ENCODE results near the gene MS4A10. TPM values are rescaled to one million over a fixed set of nuclear protein-coding genes. Genes with fewer than 3 reads are reported as not detected.

The MS4A10 gene
- total and polyA plus RNA-seq, 2 of the 8 experiments (the other 6 are each of a cell fraction or from before 2014, with no cell fraction given), result not detected

- CTCF ChIA-PET (ENCODE audit: partially characterized antibody), result interaction anchor here (0.8 to 9.1 kb wide), 5 partner anchors 9 to 70 kb away, joined by 3 to 78 read pairs (median 4); no protein-coding TSS in a partner anchor
- H3K23me2 ChIP-seq (ENCODE audit: low read depth, low read length), result peaks cover 11% of the 10 kb centered on the region; the same call in 1 of the 2 replicates
- H3K9ac ChIP-seq (replicated peaks in 1 of 4; ENCODE audit: extremely low read depth in 1 of 4, low read depth in 3 of 4, low read length in 3 of 4), result no peak overlapping the region
Observed at GRCh38 chr11:60844870-60845221, 59.7 kb downstream of the MS4A10 start.

More at GRCh38 chr11:60844870-60845221, 59.7 kb downstream of the MS4A10 start:
- H2AK5ac ChIP-seq (ENCODE audit: low read depth, low read length), result no peak overlapping the region
- peaks cover 0 to 21% (median 7%) of the 10 kb centered on the region in 4 experiments; a peak in 6 of 7 replicates for H3K4me1 ChIP-seq (replicated peaks in 1 of 4; ENCODE audit: control insufficient read depth in 3 of 4, insufficient read depth in 4 of 4, low read length in 3 of 4)
- H2AFZ ChIP-seq (ENCODE audit: low read length), result no peak overlapping the region
- H3K4me2 ChIP-seq (ENCODE audit: insufficient read depth in 1 of 2, low read depth in 2 of 2, low read length in 2 of 2), result peak overlapping the region in 1 of 2 experiments; percentile 99; a peak in 2 of 4 replicates
- H3K79me1 ChIP-seq (ENCODE audit: low read depth, low read length), result peaks cover 6% of the 10 kb centered on the region
- no peak overlapping the region for H3K4ac ChIP-seq (replicated peaks; ENCODE audit: insufficient read length, low read depth, low read length)
- no peak for FAIRE-seq
- H2BK5ac ChIP-seq (ENCODE audit: low read depth, low read length), result no peak overlapping the region
- H4K20me1 ChIP-seq (replicated peaks in 1 of 2; ENCODE audit: control insufficient read depth in 1 of 2, insufficient read depth in 2 of 2, low read length in 2 of 2), result peaks cover 2 to 11% of the 10 kb centered on the region in 2 experiments
- no peak overlapping the region for H4K5ac ChIP-seq (ENCODE audit: insufficient read length, low read depth, low read length)
- H3K27me3 ChIP-seq (replicated peaks in 1 of 4; ENCODE audit: control insufficient read depth in 3 of 4, extremely low read depth in 1 of 4, insufficient read depth in 3 of 4, low read length in 3 of 4), result no peaks in the 10 kb centered on the region
- no peak overlapping the region for H2BK12ac ChIP-seq (ENCODE audit: low read depth, low read length)
- no peaks in the 10 kb centered on the region for H3K9me3 ChIP-seq (ENCODE audit: insufficient read depth in 2 of 2, low read depth in 1 of 2, low read length in 1 of 2)
- H2BK15ac ChIP-seq (ENCODE audit: low read length), result no peak overlapping the region
- H2BK20ac ChIP-seq (ENCODE audit: low read length), result no peak overlapping the region
- H3K18ac ChIP-seq (ENCODE audit: extremely low read depth, low read length), result no peak overlapping the region
- peaks cover 7 to 19% (median 9%) of the 10 kb centered on the region in 4 experiments for H3K36me3 ChIP-seq (ENCODE audit: control insufficient read depth in 2 of 4, insufficient read depth in 4 of 4, low read length in 3 of 4)
- H3K79me2 ChIP-seq (ENCODE audit: control insufficient read depth in 1 of 2, insufficient read depth in 2 of 2, low read length in 2 of 2), result peaks cover 19 to 41% of the 10 kb centered on the region in 2 experiments
- no peak for DNase-seq (ENCODE audit: low read depth in 1 of 2, low spot score in 2 of 2)
- H3K23ac ChIP-seq (ENCODE audit: insufficient read length), result no peak overlapping the region
- H4K8ac ChIP-seq (ENCODE audit: extremely low read depth, insufficient read depth, low read length), result no peak overlapping the region
- H3K27ac ChIP-seq (ENCODE audit: low read depth, low read length), result no peak overlapping the region
- TF ChIP-seq TEAD4 (IDR thresholded peaks at IDR 0.05; ENCODE audit: low read depth, low read length) (no peak), USF2 (IDR thresholded peaks at IDR 0.05; ENCODE audit: low read length) (no peak), SIX5 (IDR thresholded peaks at IDR 0.05; ENCODE audit: low read depth, low read length) (no peak), ASH2L (IDR thresholded peaks at IDR 0.05; ENCODE audit: low read length) (no peak), POLR2A (IDR thresholded peaks at IDR 0.05; ENCODE audit: control extremely low read depth in 1 of 2, low read depth in 2 of 2, low read length in 2 of 2) (no peak), JUND (IDR thresholded peaks at IDR 0.05; ENCODE audit: low read length) (no peak), CHD1 (IDR thresholded peaks at IDR 0.05; ENCODE audit: low read depth, low read length) (no peak)
- no peak overlapping the region for H2BK120ac ChIP-seq (replicated peaks; ENCODE audit: low read depth, low read length)
- H3K4me3 ChIP-seq (ENCODE audit: extremely low read depth in 1 of 4, insufficient read depth in 2 of 4, low read depth in 3 of 4, low read length in 4 of 4), result peak overlapping the region in 1 of 4 experiments; percentile 79; a peak in 2 of 8 replicates
- H4K91ac ChIP-seq (replicated peaks; ENCODE audit: insufficient read length, low read length), result no peak overlapping the region
- no peak overlapping the region for H3K56ac ChIP-seq (replicated peaks; ENCODE audit: insufficient read length, low read depth, low read length)
- 92% methylated on average over 4 of the region's 4 CpGs; no CpG with 5 or more reads in 1 of the 2 experiments for WGBS, 2 experiments (ENCODE audit: extremely low coverage in 1 of 2, insufficient coverage in 1 of 2, insufficient read length in 1 of 2, insufficient replicate concordance in 2 of 2, low coverage in 1 of 2, low lambda C conversion rate in 2 of 2, missing lambda C conversion rate in 1 of 2)
- no peak overlapping the region for H3K14ac ChIP-seq (ENCODE audit: insufficient read length)
- POLR2A ChIA-PET (ENCODE audit: partially characterized antibody), result interaction anchor here (1.1 kb wide), 1 partner anchor 54 kb away, joined by 3 read pairs; no protein-coding TSS in a partner anchor

All from H1 (cell line).